ENCODE measurements around the gene S1PR1.
"Not testable (repeated sequence)": the region's sequence is repeated elsewhere in the genome, so short reads cannot be mapped to it uniquely, and the experiment has no call there.

S1PR1 gene

GRCh38 chr1:101236516-101237228 is at the start of gene S1PR1:
Gene S1PR1, plus strand, starts transcription at chr1:101237019. Its CDS starts 1,966 bp downstream, at chr1:101238985.
- Histone ChIP-seq H3K36me3 (ENCODE audit: control insufficient read depth, insufficient read depth, low read length) (no peaks in the 10 kb centered on the region), H3K27ac (ENCODE audit: low read depth, low read length) (peak within 1 kb of the TSS; percentile 22), H3K27me3 (ENCODE audit: control insufficient read depth, insufficient read depth, low read length) (peaks cover 12% of the 10 kb centered on the region), H3K4me3 (ENCODE audit: low read length) (peak within 1 kb of the TSS; percentile 69), H3K4me1 (ENCODE audit: control insufficient read depth, insufficient read depth, low read length) (peaks cover 3% of the 10 kb centered on the region), H3K9ac (ENCODE audit: low read length) (peak within 1 kb of the TSS; percentile 40)

GRCh38 chr1:101187297-101187696 is 49.5 kb upstream of the S1PR1 start:
- Histone ChIP-seq H3K36me3 (ENCODE audit: control insufficient read depth, insufficient read depth, low read length) (no peaks in the 10 kb centered on the region), H3K4me3 (ENCODE audit: low read length) (no peak overlapping the region), H3K27me3 (ENCODE audit: control insufficient read depth, insufficient read depth, low read length) (no peaks in the 10 kb centered on the region), H3K9ac (ENCODE audit: low read length) (no peak overlapping the region), H3K27ac (ENCODE audit: low read depth, low read length) (no peak overlapping the region), H3K4me1 (ENCODE audit: control insufficient read depth, insufficient read depth, low read length) (no peaks in the 10 kb centered on the region)

- Histone ChIP-seq H3K27me3 (ENCODE audit: control insufficient read depth, insufficient read depth, low read length) (no peaks in the 10 kb centered on the region), H3K4me1 (ENCODE audit: control insufficient read depth, insufficient read depth, low read length) (no peaks in the 10 kb centered on the region), H3K27ac (ENCODE audit: low read depth, low read length) (no peak overlapping the region), H3K36me3 (ENCODE audit: control insufficient read depth, insufficient read depth, low read length) (no peaks in the 10 kb centered on the region), H3K9ac (ENCODE audit: low read length) (no peak overlapping the region), H3K4me3 (ENCODE audit: low read length) (no peak overlapping the region)
Observed at GRCh38 chr1:101188331-101188730, 48.5 kb upstream of the S1PR1 start.

GRCh38 chr1:101188968-101189367 is 47.9 kb upstream of the S1PR1 start:
- H3K9ac ChIP-seq (ENCODE audit: low read length); H3K4me1 ChIP-seq (ENCODE audit: control insufficient read depth, insufficient read depth, low read length); H3K36me3 ChIP-seq (ENCODE audit: control insufficient read depth, insufficient read depth, low read length); H3K27me3 ChIP-seq (ENCODE audit: control insufficient read depth, insufficient read depth, low read length); H3K27ac ChIP-seq (ENCODE audit: low read depth, low read length); H3K4me3 ChIP-seq (ENCODE audit: low read length): not testable (repeated sequence)

GRCh38 chr1:101190441-101190840 is 46.4 kb upstream of the S1PR1 start:
- Histone ChIP-seq H3K9ac (ENCODE audit: low read length) (no peak overlapping the region), H3K4me1 (ENCODE audit: control insufficient read depth, insufficient read depth, low read length) (no peaks in the 10 kb centered on the region), H3K27ac (ENCODE audit: low read depth, low read length) (no peak overlapping the region)

GRCh38 chr1:101191049-101191448 is 45.8 kb upstream of the S1PR1 start:
- Histone ChIP-seq H3K4me3 (ENCODE audit: low read length) (no peak overlapping the region), H3K36me3 (ENCODE audit: control insufficient read depth, insufficient read depth, low read length) (no peaks in the 10 kb centered on the region), H3K27me3 (ENCODE audit: control insufficient read depth, insufficient read depth, low read length) (no peaks in the 10 kb centered on the region), H3K27ac (ENCODE audit: low read depth, low read length) (no peak overlapping the region), H3K4me1 (ENCODE audit: control insufficient read depth, insufficient read depth, low read length) (no peaks in the 10 kb centered on the region), H3K9ac (ENCODE audit: low read length) (no peak overlapping the region)

More at GRCh38 chr1:101190441-101190840, 46.4 kb upstream of the S1PR1 start:
- Histone ChIP-seq H3K27me3 (ENCODE audit: control insufficient read depth, insufficient read depth, low read length) (no peaks in the 10 kb centered on the region), H3K4me3 (ENCODE audit: low read length) (no peak overlapping the region), H3K36me3 (ENCODE audit: control insufficient read depth, insufficient read depth, low read length) (no peaks in the 10 kb centered on the region)

GRCh38 chr1:101193733-101194169 is 43.1 kb upstream of the S1PR1 start:
- Histone ChIP-seq H3K4me3 (ENCODE audit: low read length) (no peak overlapping the region), H3K27ac (ENCODE audit: low read depth, low read length) (no peak overlapping the region), H3K9ac (ENCODE audit: low read length) (no peak overlapping the region), H3K27me3 (ENCODE audit: control insufficient read depth, insufficient read depth, low read length) (no peaks in the 10 kb centered on the region), H3K36me3 (ENCODE audit: control insufficient read depth, insufficient read depth, low read length) (no peaks in the 10 kb centered on the region), H3K4me1 (ENCODE audit: control insufficient read depth, insufficient read depth, low read length) (no peaks in the 10 kb centered on the region)

GRCh38 chr1:101194746-101195145 is 42.1 kb upstream of the S1PR1 start:
- no peaks in the 10 kb centered on the region for H3K4me1 ChIP-seq (ENCODE audit: control insufficient read depth, insufficient read depth, low read length)

GRCh38 chr1:101196668-101197067 is 40.2 kb upstream of the S1PR1 start:
- H3K4me1 ChIP-seq (ENCODE audit: control insufficient read depth, insufficient read depth, low read length), result no peaks in the 10 kb centered on the region
- H3K36me3 ChIP-seq (ENCODE audit: control insufficient read depth, insufficient read depth, low read length), result no peaks in the 10 kb centered on the region
- no peak overlapping the region for H3K9ac ChIP-seq (ENCODE audit: low read length)
- H3K27me3 ChIP-seq (ENCODE audit: control insufficient read depth, insufficient read depth, low read length), result no peaks in the 10 kb centered on the region
- no peak overlapping the region for H3K4me3 ChIP-seq (ENCODE audit: low read length)
- H3K27ac ChIP-seq (ENCODE audit: low read depth, low read length), result no peak overlapping the region

More at GRCh38 chr1:101194746-101195145, 42.1 kb upstream of the S1PR1 start:
- Histone ChIP-seq H3K27ac (ENCODE audit: low read depth, low read length) (no peak overlapping the region), H3K36me3 (ENCODE audit: control insufficient read depth, insufficient read depth, low read length) (no peaks in the 10 kb centered on the region), H3K9ac (ENCODE audit: low read length) (no peak overlapping the region), H3K4me3 (ENCODE audit: low read length) (no peak overlapping the region), H3K27me3 (ENCODE audit: control insufficient read depth, insufficient read depth, low read length) (no peaks in the 10 kb centered on the region)

GRCh38 chr1:101198842-101199636 is 37.8 kb upstream of the S1PR1 start:
- H3K36me3 ChIP-seq (ENCODE audit: control insufficient read depth, insufficient read depth, low read length), result no peaks in the 10 kb centered on the region
- H3K27me3 ChIP-seq (ENCODE audit: control insufficient read depth, insufficient read depth, low read length), result no peaks in the 10 kb centered on the region
- H3K9ac ChIP-seq (ENCODE audit: low read length), result no peak overlapping the region
- H3K4me3 ChIP-seq (ENCODE audit: low read length), result no peak overlapping the region
- H3K4me1 ChIP-seq (ENCODE audit: control insufficient read depth, insufficient read depth, low read length), result no peaks in the 10 kb centered on the region
- no peak overlapping the region for H3K27ac ChIP-seq (ENCODE audit: low read depth, low read length)

GRCh38 chr1:101199637-101199982 is 37.2 kb upstream of the S1PR1 start:
- H3K27ac ChIP-seq (ENCODE audit: low read depth, low read length), result no peak overlapping the region
- no peaks in the 10 kb centered on the region for H3K27me3 ChIP-seq (ENCODE audit: control insufficient read depth, insufficient read depth, low read length)
- no peaks in the 10 kb centered on the region for H3K36me3 ChIP-seq (ENCODE audit: control insufficient read depth, insufficient read depth, low read length)
- no peak overlapping the region for H3K4me3 ChIP-seq (ENCODE audit: low read length)
- H3K4me1 ChIP-seq (ENCODE audit: control insufficient read depth, insufficient read depth, low read length), result no peaks in the 10 kb centered on the region
- no peak overlapping the region for H3K9ac ChIP-seq (ENCODE audit: low read length)

- no peak overlapping the region for H3K4me3 ChIP-seq (ENCODE audit: low read length)
- no peak overlapping the region for H3K9ac ChIP-seq (ENCODE audit: low read length)
- no peaks in the 10 kb centered on the region for H3K36me3 ChIP-seq (ENCODE audit: control insufficient read depth, insufficient read depth, low read length)
- H3K4me1 ChIP-seq (ENCODE audit: control insufficient read depth, insufficient read depth, low read length), result no peaks in the 10 kb centered on the region
- H3K27ac ChIP-seq (ENCODE audit: low read depth, low read length), result no peak overlapping the region
- H3K27me3 ChIP-seq (ENCODE audit: control insufficient read depth, insufficient read depth, low read length), result no peaks in the 10 kb centered on the region
Observed at GRCh38 chr1:101200513-101200912, 36.3 kb upstream of the S1PR1 start.
